Effector memory CD4-positive, alpha-beta T cell (primary cell): ENCODE results near the gene BRCA1.
"Not testable (repeated sequence)": the region's sequence is repeated elsewhere in the genome, so short reads cannot be mapped to it uniquely, and the experiment has no call there.

ENCODE experiments used
- DNase-seq, 3 donors: peaks; one replicate each; pipeline ENCODE4 v3.0.0-alpha.2; 2020
- H3K27ac ChIP-seq: 2 replicates; pipeline ENCODE4 v1.7.0; 2013; ENCODE audit warnings: mild to moderate bottlenecking, low read length, moderate library complexity; ENCODE audit not compliant: insufficient read depth, poor library complexity, severe bottlenecking
- H3K27me3 ChIP-seq: replicated peaks from 2 replicates; pipeline ENCODE4 v1.7.0; 2013; ENCODE audit warnings: mild to moderate bottlenecking, low read length; ENCODE audit not compliant: insufficient read depth, control insufficient read depth, poor library complexity, severe bottlenecking
- H3K36me3 ChIP-seq: 2 replicates; pipeline ENCODE4 v1.7.0; 2013; ENCODE audit warnings: mild to moderate bottlenecking, low read length, moderate library complexity; ENCODE audit not compliant: control insufficient read depth, insufficient read depth
- H3K4me1 ChIP-seq: 2 replicates; pipeline ENCODE4 v1.7.0; 2013; ENCODE audit warnings: low read length, mild to moderate bottlenecking; ENCODE audit not compliant: control insufficient read depth, insufficient read depth, poor library complexity, severe bottlenecking
- H3K4me3 ChIP-seq: 2 replicates; pipeline ENCODE4 v1.7.0; 2013; ENCODE audit warnings: low read length, low read depth, mild to moderate bottlenecking; ENCODE audit not compliant: insufficient read depth, poor library complexity, severe bottlenecking
- H3K9me3 ChIP-seq: 2 replicates; pipeline ENCODE4 v1.7.0; 2013; ENCODE audit warnings: mild to moderate bottlenecking, low read length, moderate library complexity; ENCODE audit not compliant: control insufficient read depth

BRCA1 gene

GRCh38 chr17:43106552-43106951 lies 18.6 kb downstream of the BRCA1 start:
- H3K27me3 ChIP-seq: no peaks in the 10 kb centered on the region
- DNase-seq: no peak
- H3K36me3 ChIP-seq: no peaks in the 10 kb centered on the region
- H3K27ac ChIP-seq: no peak overlapping the region
- H3K9me3 ChIP-seq: no peaks in the 10 kb centered on the region
- H3K4me1 ChIP-seq: no peaks in the 10 kb centered on the region
- no peak overlapping the region for H3K4me3 ChIP-seq

DNA sequence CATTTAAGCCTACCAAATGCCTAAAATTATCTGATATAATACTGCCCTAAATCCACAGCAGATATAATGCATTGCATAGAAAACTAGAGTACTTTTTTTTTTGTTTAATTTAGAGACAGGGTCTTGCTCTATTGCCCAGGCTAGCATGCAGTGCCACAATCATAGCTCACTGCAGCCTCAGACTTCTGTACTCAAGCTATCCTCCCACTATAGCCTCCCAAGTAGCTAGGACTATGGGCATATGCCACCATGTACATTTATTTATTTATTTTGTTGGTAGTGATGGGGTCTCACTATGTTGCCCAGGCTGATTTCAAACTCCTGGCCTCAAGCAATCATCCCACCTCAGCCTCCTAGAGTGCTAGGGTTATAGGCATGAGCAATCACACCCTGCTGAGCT lies 20.0 kb downstream of the BRCA1 start:
- Histone ChIP-seq H3K27ac (no peak overlapping the region), H3K4me3 (no peak overlapping the region), H3K27me3 (no peaks in the 10 kb centered on the region), H3K4me1 (no peaks in the 10 kb centered on the region), H3K36me3 (no peaks in the 10 kb centered on the region), H3K9me3 (no peaks in the 10 kb centered on the region)
- no peak for DNase-seq

DNA sequence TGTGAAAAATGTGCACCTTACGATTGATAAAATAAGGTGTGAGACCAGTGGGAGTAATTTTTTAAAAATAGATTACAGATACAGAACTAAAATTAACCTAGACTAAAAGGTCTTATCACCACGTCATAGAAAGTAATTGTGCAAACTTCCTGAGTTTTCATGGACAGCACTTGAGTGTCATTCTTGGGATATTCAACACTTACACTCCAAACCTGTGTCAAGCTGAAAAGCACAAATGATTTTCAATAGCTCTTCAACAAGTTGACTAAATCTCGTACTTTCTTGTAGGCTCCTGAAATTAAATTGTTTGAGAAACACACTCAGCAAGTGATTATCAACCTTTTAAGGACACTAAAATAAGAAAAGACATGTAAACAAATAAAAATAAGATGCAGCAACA lies 20.5 kb downstream of the BRCA1 start:
- no peak for DNase-seq
- no peaks in the 10 kb centered on the region for H3K27me3 ChIP-seq
- H3K36me3 ChIP-seq: no peaks in the 10 kb centered on the region
- H3K27ac ChIP-seq: no peak overlapping the region
- no peak overlapping the region for H3K4me3 ChIP-seq
- no peaks in the 10 kb centered on the region for H3K9me3 ChIP-seq
- no peaks in the 10 kb centered on the region for H3K4me1 ChIP-seq

- H3K4me3 ChIP-seq, H3K4me1 ChIP-seq, H3K27ac ChIP-seq, DNase-seq, H3K9me3 ChIP-seq, H3K36me3 ChIP-seq, H3K27me3 ChIP-seq: not testable (repeated sequence)
These were observed 29.8 kb downstream of the BRCA1 start for GRCh38 chr17:43095364-43095763.

DNA sequence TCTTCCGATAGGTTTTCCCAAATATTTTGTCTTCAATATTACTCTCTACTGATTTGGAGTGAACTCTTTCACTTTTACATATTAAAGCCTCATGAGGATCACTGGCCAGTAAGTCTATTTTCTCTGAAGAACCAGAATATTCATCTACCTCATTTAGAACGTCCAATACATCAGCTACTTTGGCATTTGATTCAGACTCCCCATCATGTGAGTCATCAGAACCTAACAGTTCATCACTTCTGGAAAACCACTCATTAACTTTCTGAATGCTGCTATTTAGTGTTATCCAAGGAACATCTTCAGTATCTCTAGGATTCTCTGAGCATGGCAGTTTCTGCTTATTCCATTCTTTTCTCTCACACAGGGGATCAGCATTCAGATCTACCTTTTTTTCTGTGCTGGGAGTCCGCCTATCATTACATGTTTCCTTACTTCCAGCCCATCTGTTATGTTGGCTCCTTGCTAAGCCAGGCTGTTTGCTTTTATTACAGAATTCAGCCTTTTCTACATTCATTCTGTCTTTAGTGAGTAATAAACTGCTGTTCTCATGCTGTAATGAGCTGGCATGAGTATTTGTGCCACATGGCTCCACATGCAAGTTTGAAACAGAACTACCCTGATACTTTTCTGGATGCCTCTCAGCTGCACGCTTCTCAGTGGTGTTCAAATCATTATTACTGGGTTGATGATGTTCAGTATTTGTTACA lies 30.9 kb downstream of the BRCA1 start:
- no peak overlapping the region for H3K27ac ChIP-seq

DNA sequence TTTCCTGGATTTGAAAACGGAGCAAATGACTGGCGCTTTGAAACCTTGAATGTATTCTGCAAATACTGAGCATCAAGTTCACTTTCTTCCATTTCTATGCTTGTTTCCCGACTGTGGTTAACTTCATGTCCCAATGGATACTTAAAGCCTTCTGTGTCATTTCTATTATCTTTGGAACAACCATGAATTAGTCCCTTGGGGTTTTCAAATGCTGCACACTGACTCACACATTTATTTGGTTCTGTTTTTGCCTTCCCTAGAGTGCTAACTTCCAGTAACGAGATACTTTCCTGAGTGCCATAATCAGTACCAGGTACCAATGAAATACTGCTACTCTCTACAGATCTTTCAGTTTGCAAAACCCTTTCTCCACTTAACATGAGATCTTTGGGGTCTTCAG lies 32.3 kb downstream of the BRCA1 start:
- DNase-seq: no peak
- Histone ChIP-seq H3K27me3 (no peaks in the 10 kb centered on the region), H3K4me3 (no peak overlapping the region), H3K27ac (no peak overlapping the region), H3K4me1 (no peaks in the 10 kb centered on the region), H3K36me3 (no peaks in the 10 kb centered on the region), H3K9me3 (no peaks in the 10 kb centered on the region)

More for the DNA sequence above, 30.9 kb downstream of the BRCA1 start:
- H3K4me3 ChIP-seq: no peak overlapping the region
- no peaks in the 10 kb centered on the region for H3K4me1 ChIP-seq
- no peak for DNase-seq
- no peaks in the 10 kb centered on the region for H3K36me3 ChIP-seq
- H3K27me3 ChIP-seq: no peaks in the 10 kb centered on the region
- no peaks in the 10 kb centered on the region for H3K9me3 ChIP-seq

- no peaks in the 10 kb centered on the region for H3K4me1 ChIP-seq
- H3K27ac ChIP-seq: no peak overlapping the region
- H3K9me3 ChIP-seq: no peaks in the 10 kb centered on the region
- no peaks in the 10 kb centered on the region for H3K36me3 ChIP-seq
- H3K4me3 ChIP-seq: no peak overlapping the region
- no peak for DNase-seq
- no peaks in the 10 kb centered on the region for H3K27me3 ChIP-seq
These were observed 35.1 kb downstream of the BRCA1 start for GRCh38 chr17:43090022-43090421.

DNA sequence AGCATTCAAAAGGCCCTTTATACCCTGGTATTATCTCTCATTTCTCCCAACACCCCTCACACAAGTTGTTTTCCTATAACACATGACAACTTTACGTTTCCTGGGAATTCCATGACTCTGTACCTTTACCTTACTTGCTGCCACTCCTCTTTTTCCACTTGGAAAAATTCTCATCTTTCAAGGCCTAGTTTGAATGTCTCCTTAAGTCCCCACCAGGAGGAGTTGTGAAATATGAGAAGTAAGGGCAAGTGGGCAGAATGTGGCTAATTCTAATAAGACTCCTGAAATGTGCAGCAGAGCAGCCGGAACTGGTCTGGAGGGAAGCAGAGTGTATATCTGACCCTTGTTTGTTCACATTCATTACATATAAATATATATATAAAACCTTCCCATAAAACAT lies 39.7 kb downstream of the BRCA1 start:
- DNase-seq: no peak
- Histone ChIP-seq H3K9me3 (no peaks in the 10 kb centered on the region), H3K27ac (no peak overlapping the region), H3K4me1 (no peaks in the 10 kb centered on the region), H3K27me3 (no peaks in the 10 kb centered on the region), H3K36me3 (no peaks in the 10 kb centered on the region), H3K4me3 (no peak overlapping the region)

- H3K27me3 ChIP-seq: no peaks in the 10 kb centered on the region
- no peak overlapping the region for H3K27ac ChIP-seq
- H3K36me3 ChIP-seq: no peaks in the 10 kb centered on the region
- DNase-seq: no peak
- no peaks in the 10 kb centered on the region for H3K9me3 ChIP-seq
- no peak overlapping the region for H3K4me3 ChIP-seq
- H3K4me1 ChIP-seq: no peaks in the 10 kb centered on the region
These were observed 45.4 kb downstream of the BRCA1 start for GRCh38 chr17:43079641-43080302.

GRCh38 chr17:43074869-43075268 lies 50.3 kb downstream of the BRCA1 start:
- H3K27me3 ChIP-seq: no peaks in the 10 kb centered on the region
- no peak overlapping the region for H3K4me3 ChIP-seq
- H3K27ac ChIP-seq: no peak overlapping the region
- DNase-seq: no peak
- no peaks in the 10 kb centered on the region for H3K4me1 ChIP-seq
- H3K36me3 ChIP-seq: no peaks in the 10 kb centered on the region
- no peaks in the 10 kb centered on the region for H3K9me3 ChIP-seq
